Transverse colon (tissue), 4 donors: ENCODE data around the gene ANKRD11.

ENCODE experiments used
- EP300 ChIP-seq: sonication (generic); formaldehyde crosslinking; IDR thresholded peaks from one replicate; pipeline ENCODE4 v1.6.1; 2017; ENCODE audit warnings: antibody characterized with exemption, low read depth
- POLR2A ChIP-seq: fragments of 450-650 bp; IDR thresholded peaks from one replicate; pipeline ENCODE4 v1.6.1; 2016; ENCODE audit warnings: antibody characterized with exemption, mild to moderate bottlenecking, moderate library complexity
- POLR2AphosphoS5 ChIP-seq, 3 donors: sonication (generic); formaldehyde crosslinking; IDR thresholded peaks; one replicate each; pipeline ENCODE4 v1.6.1; 2016; ENCODE audit warnings: antibody characterized with exemption in 3 of 3
- TF ChIP-seq, protein P1 (sequence below), 5 experiments: fragments of 200-600 bp in 3 of 5; fragments of 450-650 bp in 2 of 5; sonication (generic) in 3 of 5; IDR thresholded peaks; 1 replicate in 2 of 5; 2 replicates in 3 of 5; pipeline ENCODE4 v1.5.1; 2016 to 2017; ENCODE audit warnings: antibody characterized with exemption in 5 of 5, inconsistent platforms in 3 of 5, mild to moderate bottlenecking in 2 of 5, moderate library complexity in 1 of 5

DNA sequence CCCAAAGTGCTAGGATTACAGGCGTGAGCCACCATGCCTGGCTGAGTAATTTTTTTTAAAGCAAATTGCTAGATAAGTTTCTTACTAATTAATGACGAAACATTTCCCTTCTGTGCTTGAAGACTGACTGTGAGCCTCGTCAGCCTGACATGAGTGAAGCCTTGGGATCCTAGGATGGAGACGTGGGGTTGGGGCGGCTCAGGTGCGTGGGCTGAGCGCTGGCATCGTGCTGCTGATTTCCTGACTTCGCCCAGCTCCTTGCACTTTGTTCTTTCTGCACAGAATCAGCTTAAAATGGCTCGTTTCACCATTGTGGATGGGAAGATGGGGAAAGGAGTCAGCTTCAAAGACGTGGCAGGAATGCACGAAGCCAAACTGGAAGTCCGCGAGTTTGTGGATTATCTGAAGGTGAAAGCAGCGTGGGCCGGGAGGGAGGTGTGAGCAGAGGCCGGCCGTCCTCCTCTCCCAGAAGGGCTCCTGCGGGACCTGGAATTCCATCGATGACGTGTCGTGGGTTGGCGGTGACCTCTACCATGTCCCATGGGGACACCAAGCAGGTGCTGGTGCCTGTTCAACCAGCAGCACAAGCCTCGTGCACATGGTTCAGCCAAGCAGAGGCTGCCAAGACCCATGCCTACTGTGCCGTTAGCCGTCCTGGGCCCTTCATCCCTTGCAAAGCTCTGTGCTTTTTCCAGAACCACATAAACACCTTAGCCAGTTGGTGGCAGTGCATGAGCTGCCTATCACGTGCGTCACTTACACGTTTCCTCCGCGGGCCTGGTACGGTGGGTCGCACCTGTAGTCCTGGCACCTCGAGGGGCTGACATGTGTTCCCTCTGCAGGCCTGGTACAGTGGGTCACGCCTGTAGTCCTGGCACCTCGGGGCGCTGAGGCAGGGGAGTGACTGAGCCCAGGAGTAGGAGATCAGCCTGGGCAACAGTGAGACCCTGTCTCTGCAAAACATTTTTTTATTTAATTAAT is 40.3 kb upstream of the ANKRD11 start:
- TF ChIP-seq EP300 (no peak), POLR2A (no peak), POLR2AphosphoS5 (IDR thresholded peaks at IDR 0.05) (no peak)
- TF ChIP-seq, protein P1, sequence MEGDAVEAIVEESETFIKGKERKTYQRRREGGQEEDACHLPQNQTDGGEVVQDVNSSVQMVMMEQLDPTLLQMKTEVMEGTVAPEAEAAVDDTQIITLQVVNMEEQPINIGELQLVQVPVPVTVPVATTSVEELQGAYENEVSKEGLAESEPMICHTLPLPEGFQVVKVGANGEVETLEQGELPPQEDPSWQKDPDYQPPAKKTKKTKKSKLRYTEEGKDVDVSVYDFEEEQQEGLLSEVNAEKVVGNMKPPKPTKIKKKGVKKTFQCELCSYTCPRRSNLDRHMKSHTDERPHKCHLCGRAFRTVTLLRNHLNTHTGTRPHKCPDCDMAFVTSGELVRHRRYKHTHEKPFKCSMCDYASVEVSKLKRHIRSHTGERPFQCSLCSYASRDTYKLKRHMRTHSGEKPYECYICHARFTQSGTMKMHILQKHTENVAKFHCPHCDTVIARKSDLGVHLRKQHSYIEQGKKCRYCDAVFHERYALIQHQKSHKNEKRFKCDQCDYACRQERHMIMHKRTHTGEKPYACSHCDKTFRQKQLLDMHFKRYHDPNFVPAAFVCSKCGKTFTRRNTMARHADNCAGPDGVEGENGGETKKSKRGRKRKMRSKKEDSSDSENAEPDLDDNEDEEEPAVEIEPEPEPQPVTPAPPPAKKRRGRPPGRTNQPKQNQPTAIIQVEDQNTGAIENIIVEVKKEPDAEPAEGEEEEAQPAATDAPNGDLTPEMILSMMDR (IDR thresholded peaks at IDR 0.05): no peak
